SHP77 (cell line): ENCODE results near the gene LSM7.

Source experiments
- DNase-seq, 2 experiments: peaks; one replicate each; lab custom pipeline; 2025; lab: John Stamatoyannopoulos, UW

The LSM7 gene

DNA sequence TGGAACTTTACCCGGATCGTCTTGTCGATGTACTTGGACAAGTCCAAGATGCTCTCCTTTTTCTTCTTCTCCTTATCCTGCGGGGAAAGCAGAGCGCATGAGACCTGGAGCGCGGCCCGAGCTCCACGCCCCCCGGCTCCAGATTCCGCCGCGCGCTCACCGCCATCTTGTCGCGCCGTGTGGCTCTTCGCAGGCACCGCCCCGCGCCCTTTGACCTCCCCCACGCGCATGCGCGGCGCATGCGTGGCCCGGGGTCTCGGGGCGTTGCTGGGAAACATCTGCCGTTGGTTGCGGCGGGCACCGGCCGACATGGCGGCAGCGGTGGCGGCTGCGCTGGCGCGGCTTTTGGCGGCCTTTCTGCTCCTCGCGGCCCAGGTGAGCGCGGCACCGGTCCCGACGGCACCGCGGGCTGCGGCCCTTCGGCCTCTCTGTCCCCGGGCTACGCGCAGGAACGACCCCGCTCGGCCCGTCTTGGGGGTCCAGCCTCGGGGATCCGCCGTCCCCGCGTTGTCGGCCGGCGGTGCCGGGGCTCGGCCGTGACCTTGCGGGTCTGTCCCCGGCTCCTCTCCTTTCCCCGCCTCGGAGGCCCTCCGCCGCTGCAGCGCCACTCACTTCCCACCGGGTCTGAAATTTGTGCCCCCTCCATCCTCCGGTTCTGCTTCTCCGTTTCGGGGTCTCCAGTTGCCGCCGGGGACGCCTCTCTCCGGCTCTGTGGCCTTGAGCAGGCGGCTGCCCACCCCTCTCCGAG lies at the start of gene LSM7, which contains the start of gene SPPL2B:
Gene LSM7, minus strand, starts transcription at position 186 of the 748 bp plus-strand sequence. Its CDS starts 20 bp downstream, at position 166.
Gene SPPL2B, plus strand, starts transcription at position 284 of the 748 bp plus-strand sequence. Its CDS starts 26 bp downstream, at position 310.
- DNase-seq: peak; percentile 70 to 80

DNA sequence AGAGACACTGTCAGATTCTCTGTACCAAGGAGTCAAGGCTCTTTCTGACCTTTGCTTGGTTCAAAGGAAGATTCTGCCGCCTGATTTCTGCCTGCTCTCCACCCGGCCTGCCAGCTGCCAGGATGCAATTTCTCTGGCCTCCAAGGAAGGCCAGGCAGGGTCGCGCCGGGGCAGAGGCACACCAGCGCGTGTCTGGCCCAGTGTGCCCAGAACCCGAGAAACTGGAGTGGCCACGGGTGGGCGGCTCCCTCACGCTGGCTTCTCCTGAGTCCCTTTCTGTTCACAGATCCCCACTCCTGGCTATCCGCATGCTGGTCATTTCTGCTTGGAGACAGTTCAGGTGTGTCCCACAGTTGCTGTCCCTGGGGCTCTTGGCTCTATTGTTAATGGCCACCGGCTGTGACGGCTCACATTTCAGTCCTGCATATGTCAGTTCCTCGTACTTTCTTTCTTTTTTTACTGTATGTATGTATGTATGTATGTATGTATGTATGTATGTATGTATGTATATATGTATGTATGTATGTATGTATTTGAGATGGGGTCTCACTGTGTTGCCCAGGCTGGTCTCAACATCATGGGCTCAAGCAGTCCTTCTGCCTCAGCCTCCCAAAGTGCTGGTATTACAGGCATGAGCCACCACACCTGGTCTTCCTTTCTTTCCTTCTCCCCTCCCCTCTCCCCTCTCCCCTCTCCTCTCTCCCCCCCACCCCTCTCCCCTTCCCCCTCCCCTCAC lies 48.6 kb upstream of the LSM7 start:
- no peak for DNase-seq

DNA sequence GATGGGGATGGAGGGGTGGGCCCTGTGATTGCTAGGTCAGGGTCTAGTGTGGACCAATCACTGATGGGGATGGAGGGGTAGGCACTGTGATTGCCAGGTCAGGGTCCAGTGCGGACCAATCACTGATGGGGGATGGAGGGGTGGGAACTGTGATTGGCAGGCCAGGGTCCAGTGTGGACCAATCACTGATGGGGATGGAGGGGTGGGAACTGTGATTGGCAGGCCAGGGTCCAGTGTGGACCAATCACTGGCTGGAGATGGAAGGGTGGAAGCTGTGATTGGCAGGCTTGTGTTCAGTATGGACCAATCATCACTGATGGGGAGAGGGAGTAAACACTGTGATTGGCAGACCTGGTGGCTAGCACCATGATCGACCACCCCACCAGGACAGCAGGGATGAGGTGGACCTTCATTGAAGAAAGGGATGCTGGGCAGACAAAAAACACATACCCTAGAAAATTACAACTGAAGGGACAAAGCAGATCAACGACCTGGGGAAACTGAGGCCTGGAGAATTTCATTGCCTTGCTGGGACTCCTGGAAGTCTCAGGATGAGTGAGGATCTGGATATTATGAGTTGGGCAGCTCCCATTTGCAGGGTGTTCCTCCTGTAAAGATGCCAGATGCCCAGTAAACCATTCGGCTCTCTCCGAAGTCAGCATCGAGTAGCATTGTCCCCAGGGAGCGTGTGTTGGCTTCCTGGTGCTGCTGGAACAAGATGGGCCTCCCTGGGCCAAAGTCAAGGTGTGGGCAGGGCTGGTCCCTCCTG lies 47.2 kb upstream of the LSM7 start:
- DNase-seq: no peak

DNA sequence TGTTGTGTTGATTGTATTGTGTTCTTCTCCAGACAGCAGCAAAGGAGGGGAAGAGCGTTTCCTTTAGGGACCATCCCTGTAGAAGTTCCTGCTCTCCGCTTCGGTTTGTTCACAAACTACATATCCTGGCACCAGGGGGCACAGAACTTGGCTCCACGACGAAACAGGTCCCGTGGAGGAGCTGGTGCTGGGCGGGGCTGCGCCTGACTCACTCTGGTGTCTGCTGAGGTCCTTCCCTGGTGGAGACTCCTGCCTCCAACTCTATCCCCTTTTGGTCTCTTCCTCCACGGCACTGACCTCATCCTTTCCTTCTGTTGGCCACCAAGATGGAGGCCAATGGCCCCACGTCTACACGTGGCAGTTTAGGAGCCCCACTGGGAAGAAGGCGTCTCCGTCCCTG lies 46.4 kb upstream of the LSM7 start:
- no peak for DNase-seq

DNA sequence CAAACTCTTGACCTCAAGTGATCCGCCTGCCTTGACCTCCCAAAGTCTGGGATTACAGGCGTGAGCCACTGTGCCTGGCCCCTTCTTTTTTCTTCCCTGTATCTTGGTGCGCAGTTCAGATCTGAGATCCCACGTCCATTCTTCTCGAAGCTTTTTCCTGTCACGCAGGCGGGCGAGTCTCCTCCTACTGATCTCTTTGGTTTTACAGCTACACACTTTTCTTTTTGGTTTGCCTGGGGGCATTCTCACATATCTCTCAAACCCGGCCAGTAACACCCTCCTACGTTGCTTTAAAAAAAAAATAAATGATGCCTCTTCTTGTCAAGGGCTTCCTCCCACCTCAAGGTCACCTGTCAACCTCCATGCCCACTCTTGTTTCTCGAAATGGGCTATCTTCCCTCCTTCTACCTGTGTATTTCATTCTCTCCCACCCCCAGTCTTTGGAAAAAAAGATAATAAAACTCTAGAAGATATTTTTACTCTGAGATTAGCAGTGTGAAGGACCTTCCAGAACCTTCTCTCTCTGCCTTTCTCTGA lies 43.8 kb upstream of the LSM7 start:
- no peak for DNase-seq

DNA sequence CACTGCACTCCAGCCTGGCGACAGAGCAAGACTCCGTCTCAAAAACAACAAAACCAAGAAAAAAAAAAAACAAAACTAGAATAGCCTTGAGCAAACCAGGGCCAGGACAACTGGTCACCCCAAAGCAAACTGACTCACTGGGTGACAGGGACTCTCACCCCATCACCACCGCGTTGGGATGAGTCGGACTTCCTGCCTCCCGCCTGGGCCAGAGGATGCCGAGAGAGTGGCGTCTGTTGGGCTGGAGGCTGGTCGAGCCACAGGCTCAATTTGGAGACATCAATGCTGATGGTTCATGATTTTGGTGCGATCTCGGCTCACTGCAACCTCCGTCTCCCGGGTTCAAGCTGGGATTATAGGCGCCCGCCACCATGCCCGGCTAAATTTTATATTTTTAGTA lies 43.3 kb upstream of the LSM7 start:
- DNase-seq: no peak

DNA sequence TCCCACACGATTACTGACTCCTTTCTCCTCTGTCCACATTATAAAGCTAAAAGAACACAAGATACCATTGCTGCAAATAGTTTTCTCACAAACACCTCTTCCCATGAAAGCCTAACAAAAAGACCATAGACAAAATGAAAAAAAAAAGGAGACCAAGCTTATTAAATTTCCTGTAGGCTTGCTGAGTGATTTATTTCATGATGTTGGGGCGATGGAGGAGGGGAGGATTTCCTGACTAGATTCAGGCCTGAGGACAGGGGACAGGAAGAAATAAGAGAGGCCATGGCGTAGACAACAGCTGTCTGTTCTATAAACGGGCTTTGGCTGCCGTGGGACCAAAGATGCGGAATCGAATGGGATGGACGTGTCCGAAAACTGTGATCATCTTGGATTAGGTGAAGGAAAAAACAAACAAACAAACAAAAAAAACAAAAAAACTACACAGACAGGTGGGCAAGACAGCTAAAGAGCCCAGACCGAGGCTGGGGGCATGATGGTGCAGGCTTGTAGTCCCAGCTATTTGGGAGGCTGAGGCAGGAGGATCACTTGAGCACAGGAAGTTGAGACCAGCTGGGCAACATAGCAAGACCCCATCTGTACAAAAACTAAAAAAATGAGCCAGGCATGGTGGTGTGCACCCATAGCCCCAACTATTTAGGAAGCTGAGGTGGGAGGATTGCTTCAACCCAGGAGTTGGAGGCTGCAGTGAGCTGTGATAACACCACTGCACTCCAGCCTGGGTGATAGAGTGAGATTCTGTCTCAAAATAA lies 37.0 kb upstream of the LSM7 start:
- no peak for DNase-seq

DNA sequence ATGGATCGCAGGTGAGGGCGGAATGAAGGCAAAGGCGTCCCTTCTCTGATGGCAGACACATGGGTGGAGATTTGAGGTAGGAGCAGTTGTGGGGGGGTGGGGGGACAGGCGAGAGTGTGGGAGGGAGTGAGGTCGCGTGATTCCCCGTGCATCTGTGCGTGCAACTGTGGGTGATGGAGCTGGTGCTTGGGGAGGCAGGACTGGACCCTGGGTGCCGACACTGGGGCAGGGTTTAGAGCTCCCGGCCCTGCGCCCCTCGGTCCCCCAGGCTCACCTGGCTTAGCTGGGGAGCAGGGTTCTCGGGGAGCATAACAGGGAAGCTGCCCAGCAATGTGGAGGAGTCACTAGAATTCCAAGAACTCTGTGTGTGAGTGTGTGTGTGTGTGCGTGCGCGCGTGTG lies 35.0 kb upstream of the LSM7 start:
- DNase-seq: no peak

DNA sequence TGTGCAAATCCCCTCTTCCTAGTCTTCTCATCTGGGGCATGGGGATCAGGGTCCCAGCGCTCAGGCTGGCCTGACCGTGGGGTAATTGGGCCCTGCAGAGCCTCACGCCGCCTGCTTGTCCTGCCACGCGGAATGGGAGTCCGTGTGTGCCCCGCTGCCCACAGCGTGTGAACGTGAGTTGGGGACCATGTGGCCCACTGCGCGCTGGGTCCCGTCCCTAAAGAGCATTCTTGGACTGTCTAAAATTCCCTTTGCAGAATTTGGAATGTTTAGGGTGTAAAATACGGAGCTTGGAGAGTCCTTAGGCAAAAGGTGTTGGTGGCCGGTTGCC lies 34.5 kb upstream of the LSM7 start:
- DNase-seq: no peak

DNA sequence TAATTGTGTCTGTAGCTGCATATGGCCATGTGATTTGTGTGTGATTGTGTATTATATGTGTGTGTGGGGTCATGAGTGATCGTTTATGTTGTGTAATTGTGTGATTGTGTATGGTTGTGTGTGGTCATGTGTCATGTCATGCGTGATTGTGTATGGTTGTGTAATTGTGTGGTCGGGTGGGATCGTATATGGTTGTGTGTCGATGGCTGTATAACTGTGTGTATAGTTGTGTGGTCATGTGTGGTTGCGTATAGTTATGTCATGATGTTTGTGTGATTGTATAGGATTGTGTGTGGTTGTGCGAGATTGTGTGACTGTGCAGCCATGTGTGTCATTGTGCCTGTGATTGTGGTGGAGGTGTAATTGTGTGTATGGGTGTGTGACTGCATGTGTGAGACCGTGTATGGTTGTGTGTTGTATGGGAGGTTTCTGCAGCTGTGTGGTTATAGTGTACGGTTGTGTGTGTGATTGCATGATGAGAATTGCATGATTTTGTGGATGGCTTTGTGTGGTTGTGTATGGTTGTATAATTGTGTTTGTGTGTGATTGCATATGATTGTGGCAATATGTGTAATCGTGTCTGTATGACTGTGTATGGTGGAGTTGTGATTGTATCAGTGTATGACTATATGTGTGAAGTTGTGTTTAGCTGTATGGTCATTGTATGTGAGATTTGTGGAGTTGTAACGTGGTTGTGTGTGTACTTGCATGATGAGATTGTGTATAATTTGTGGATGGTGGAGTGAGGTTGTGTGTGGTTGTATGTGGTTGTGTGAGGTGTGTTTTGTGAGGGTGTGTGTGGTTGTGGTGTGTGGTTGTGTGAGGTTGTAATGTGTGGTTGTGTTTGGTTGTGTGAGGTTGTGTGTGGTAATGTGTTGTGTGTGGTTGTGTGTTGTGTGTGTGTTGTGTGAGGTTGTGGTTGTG lies 33.9 kb upstream of the LSM7 start:
- no peak for DNase-seq

DNA sequence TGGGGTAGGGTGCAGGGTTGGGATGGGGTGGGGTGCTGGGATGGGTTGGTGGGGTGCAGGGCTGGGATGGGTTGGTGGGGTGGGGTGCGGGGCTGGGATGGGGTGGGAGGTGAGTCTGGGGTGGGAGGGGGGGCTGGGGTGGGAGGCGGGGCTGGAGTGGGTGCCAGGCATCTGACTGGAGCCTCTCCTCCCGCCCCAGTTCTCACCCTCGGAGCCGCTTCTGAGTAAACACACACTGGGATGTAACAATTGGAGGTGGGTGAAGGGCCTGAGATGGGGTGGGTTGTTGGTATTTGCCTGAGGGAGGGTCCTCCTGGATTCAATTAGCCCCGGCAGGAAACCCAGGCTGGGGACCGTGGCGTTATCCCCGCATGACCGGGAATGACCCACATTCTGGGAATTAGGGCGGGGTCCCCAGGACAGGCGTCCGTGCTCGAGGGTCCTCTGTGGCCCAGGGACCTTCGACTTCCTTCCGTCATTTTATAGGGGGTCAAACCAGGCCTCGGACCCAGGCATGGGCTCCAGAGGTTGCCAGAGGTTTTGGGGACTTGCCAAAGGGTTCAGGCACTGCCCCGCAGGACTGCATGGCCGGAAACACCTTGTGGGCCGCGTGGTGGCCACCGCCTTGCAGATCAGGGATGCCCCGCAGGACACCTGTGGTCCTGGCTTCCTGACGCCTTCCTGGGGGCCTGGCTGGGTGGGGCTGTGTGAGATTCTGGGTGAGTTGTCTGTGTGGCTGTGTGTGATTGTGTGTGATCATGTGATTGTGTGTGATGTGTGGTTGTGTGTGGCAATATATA lies 33.1 kb upstream of the LSM7 start:
- no peak for DNase-seq

DNA sequence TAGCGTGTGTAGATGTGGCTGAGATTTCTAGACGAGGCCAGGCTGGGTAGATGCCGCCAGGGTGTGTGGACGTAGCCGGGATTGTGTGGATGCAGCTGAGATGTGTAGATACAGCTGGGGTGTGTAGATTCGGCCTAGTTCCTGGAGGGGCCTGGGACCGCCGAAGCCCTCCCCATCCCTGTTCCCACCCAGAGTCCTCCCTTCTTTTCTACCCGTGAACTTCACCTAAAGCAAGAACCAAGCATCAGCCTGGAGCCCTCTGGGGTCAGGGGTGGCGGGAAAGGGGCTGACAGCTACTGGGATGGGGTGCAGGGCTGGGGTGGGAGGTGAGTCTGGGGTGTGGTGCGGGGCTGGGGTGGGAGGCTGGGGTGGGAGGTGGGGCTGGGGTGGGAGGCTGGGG lies 32.4 kb upstream of the LSM7 start:
- no peak for DNase-seq

DNA sequence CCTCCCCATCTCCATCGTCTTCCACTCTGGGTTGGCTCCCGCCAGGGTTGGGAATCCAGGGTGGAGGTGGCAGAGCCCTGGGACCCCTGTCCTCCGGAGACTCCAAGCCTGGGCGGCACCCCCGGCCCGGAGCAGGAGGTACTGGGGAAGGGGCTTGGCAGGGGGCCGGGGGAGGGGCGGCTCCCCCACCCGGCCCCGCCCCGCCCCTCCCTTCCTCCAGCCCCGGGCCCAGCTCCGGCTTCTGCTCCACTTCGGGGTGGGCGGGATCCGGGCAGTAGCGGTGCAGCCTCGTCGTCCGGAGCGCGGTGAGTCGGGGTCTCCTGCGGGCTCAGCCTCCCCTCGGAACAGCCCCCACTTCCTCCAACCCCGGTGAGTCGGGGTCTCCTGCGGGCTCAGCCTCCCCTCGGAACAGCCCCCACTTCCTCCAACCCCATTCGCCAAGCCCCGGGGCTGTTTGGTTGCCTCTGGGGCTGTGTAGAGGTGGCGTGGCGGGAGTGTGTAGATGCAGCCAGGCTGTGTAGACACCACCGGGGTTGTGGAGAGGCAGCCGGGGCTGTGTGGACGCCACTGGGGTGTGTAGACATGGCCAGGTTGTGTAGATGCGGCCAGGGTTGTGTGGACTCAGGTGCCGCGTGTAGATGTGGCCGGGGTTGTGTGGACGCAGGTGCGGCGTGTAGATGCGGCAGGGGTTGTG lies 31.8 kb upstream of the LSM7 start, which contains the start of gene TMPRSS9:
Gene TMPRSS9, plus strand, starts transcription at position 274 of the 694 bp plus-strand sequence. CDS start 29,521 bp downstream, outside the sequence.
- DNase-seq: no peak

DNA sequence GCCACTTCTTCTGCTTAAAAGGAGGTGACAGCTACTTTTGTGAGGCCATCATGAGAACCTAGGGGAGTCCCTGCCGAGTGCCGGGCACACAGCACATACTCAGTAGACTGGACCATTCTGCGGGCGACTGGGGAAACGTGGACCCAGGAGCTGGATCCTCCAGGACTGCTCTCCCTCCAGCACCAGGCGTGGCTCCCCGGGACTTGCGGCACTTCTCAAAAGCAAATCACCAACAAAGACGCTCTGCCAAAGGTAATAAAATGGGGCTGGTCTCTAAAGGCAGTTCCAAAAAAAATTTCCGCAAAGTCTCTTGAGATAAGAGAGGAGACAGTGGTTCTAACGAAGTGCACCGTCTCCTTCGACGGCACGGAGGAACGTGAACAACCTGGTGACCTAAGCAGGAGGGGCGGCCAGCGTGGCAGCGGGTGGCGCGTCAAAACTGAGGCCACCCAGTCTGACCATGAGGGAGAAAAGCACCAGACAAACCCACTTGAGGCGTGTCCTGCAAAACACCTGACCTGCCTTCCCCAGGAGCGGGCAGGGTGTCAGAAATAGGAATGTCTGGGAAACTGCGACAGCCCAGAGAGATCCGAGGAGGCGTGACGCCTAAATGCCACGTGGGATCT lies 30.3 kb upstream of the LSM7 start:
- DNase-seq: no peak

DNA sequence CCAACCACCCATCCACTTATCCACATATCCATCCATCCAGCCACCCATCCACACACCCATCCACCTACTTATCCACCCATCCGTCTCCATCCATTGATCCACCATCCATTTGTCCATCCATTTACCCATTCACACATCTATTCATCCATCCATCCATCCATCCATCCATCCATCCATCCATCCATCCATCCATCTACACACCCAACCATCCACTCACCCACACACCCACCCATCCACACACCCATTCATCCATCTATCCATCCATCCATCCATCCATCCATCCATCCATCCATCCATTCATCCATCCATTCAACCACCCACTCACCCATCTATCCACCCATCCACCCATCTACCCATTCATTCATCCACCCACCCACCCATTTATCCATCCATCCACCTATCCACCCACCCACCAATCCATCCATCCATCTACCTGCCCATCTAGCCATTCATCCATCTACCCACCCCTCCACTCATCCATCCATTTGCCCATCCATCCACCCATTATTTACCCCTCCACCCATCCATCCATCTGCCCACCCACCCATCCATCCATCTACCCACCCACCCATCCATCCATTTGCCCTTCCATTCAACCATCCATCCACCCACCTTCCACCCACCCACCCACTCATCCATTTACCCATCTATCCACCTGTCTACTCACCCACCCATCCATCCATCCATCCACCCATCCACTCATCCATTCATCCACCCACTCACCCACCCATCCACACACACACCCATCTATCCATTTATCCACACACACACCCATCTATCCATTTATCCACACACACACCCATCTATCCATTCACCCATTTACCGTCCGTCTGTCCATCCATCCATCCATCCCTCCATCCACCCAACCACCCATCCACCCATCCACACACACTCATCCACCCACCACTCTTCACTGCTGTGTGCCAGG lies 29.2 kb upstream of the LSM7 start:
- no peak for DNase-seq

DNA sequence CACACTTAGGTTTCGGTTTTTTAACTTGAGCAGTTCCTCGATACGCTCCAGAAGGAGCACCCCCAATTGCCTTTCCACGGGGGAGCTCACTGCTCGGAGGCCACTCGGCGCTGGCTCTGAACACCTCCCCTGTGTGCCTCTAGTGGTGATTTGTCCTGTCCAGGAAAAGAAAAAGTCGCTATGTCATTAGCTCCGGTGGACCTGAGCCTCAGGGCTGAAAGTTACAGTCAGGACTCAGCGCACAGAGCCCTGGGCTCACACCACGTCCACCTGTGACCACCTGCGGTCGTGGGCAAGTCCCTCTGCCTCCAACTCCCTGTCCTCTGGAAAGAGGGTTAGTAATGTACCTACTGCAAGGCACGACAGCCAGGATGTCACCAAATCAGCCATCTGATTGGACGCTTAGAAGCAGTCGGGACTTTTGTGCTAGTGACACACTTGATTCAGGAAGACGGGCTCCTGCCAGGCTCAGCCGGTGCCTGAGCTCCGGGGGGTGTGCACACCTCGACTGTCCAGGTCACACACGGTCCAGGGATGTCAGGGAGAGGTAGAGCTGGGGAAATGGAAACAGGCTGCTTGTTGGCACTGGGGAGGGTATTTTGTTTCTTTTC lies 27.8 kb upstream of the LSM7 start:
- no peak for DNase-seq
